ENCODE data around the gene GZMM. TPM values are rescaled to one million over a fixed set of nuclear protein-coding genes. Genes with fewer than 3 reads are reported as not detected.

GZMM gene
- total and polyA plus RNA-seq, 5 donors, result 0.26 to 0.43 (median 0.32) TPM; not detected in 2

DNA sequence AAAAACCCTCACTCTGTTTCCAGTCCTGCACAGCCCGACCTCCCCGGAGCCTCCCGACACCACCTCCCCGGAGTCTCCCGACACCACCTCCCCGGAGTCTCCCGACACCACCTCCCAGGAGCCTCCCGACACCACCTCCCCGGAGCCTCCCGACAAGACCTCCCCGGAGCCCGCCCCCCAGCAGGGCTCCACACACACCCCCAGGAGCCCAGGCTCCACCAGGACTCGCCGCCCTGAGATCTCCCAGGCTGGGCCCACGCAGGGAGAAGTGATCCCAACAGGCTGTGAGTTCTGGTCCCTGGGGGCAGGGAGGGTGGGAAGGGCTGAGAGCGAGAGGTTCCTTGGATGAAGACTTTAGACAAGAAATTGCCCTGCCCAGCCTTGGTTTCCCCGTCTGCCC, 42.2 kb upstream of the GZMM start:
- H3K27me3 ChIP-seq (ENCODE audit: control insufficient read depth, insufficient read depth), result no peaks in the 10 kb centered on the region
- no peak overlapping the region for H3K27ac ChIP-seq (ENCODE audit: low read length)
- H3K4me1 ChIP-seq (ENCODE audit: control insufficient read depth, insufficient read depth, low read length), result no peaks in the 10 kb centered on the region
- intact Hi-C loops (cut with DNase I), result no loop called here
- DNase-seq, result peak in 2 of 3 donors; percentile 37 to 54
- no peaks in the 10 kb centered on the region for H3K9me3 ChIP-seq (ENCODE audit: control insufficient read depth, low read length)
- H3K4me3 ChIP-seq (ENCODE audit: low read length), result no peak overlapping the region
- 84% methylated on average over 17 of the region's 17 CpGs for WGBS
- no peak for ATAC-seq

- DNase-seq (peak in 2 of 3 donors; percentile 46 to 58), ATAC-seq (no peak)
- no peaks in the 10 kb centered on the region for H3K9me3 ChIP-seq (ENCODE audit: control insufficient read depth, low read length)
- intact Hi-C loops (cut with DNase I), result no loop called here
- H3K27me3 ChIP-seq (ENCODE audit: control insufficient read depth, insufficient read depth), result no peaks in the 10 kb centered on the region
- 89% methylated on average over 14 of the region's 14 CpGs for WGBS
- no peaks in the 10 kb centered on the region for H3K4me1 ChIP-seq (ENCODE audit: control insufficient read depth, insufficient read depth, low read length)
- H3K27ac ChIP-seq (ENCODE audit: low read length), result no peak overlapping the region
- H3K4me3 ChIP-seq (ENCODE audit: low read length), result no peak overlapping the region
Measured at GRCh38 chr19:504616-505015, 39.2 kb upstream of the GZMM start.

DNA sequence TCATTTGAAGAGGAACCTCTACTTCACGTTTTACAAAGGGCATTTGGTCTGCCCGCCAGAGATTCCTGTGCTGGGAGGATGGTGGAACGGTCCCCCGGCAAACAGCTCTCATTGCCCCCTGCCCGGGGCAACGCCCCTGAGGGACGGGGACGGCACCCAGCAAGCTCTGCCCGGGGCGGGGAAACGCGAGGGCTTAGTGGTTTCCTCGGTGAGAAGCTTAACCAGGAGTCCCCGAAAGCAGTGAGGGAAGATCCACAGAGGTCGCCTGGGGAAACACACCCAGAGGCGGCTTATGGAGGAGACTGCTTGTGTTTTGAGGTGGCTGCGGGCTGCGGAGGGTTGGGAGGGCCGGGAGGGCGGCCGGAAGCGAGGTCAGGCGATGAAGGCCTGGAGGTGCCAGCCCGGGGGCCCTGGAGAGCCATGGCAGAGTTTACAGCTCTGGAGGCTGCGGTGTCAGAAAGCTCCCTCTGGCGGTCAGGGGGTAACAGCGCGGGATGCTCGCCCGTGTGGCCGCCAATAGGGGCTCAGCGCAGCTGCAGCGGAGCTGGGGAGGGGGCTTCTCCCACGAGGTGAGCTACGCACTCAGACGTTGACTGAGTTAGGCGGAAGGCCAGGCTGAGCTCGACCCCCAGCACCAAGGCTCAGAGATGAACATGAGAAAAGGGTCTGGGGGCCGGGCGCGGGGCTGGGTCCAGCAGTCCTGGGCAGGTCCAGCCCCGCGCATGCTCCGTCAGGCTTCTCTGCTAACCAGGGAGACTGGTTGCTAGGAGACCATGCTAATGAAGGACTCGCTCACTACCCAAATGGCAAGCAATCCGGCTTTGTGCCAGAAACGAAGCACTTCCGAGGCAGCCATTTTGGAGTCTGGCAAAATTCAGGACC, 37.2 kb upstream of the GZMM start:
- peak overlapping the region; percentile 84 for H3K27ac ChIP-seq (ENCODE audit: low read length)
- DNase-seq, result peak; percentile 98 to 99 (median 99)
- 4% methylated on average over 48 of the region's 48 CpGs for WGBS
- peak; percentile 91 to 94 for ATAC-seq
- H3K4me1 ChIP-seq (ENCODE audit: control insufficient read depth, insufficient read depth, low read length), result no peaks in the 10 kb centered on the region
- peak overlapping the region; percentile 57 for H3K4me3 ChIP-seq (ENCODE audit: low read length)
- no peaks in the 10 kb centered on the region for H3K27me3 ChIP-seq (ENCODE audit: control insufficient read depth, insufficient read depth)
- intact Hi-C loops (cut with DNase I), result no loop called here
- H3K9me3 ChIP-seq (ENCODE audit: control insufficient read depth, low read length), result no peaks in the 10 kb centered on the region

DNA sequence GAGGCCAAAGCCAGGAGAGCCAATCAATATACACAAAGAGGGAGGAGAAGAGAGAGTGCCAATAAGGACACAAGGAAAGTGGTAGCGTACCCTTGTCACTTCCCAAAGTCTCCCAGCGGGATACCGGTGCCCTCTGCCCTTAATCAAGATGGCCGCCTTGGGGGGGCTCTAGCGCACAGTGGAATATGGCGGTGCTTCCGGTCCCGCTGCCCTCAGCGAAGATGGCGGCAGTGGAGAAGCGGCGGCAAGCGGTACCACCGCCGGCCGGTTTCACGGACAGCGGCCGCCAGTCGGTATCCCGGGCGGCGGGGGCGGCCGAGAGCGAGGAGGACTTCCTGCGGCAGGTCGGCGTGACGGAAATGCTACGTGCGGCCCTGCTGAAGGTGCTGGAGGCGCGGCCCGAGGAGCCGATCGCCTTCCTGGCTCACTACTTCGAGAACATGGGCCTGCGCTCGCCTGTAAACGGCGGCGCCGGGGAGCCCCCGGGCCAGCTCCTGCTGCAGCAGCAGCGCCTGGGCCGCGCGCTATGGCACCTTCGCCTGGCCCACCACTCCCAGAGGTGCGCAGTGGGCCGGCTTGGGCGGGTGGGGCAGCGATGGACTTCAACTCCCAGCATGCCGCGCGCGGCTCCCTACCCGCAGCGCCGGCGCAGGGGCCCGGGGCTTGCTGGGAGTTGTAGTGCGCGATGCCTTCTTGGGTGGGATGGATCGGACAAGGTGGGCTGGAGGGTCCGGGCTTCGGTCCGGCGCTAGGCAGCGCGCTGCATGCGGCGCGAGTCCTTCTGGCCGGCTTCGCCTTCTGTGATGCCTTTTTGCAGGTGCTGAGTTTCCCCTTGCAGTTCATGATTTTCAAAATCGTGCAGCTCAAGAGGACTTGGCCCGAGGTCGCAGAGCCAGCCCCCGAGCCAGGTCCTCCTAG, 36.3 kb upstream of the GZMM start, which contains the start of gene TPGS1:
TSS of gene TPGS1 (plus strand) at position 212 of the 918 bp plus-strand sequence. CDS start at position 222, 10 bp downstream.
- Histone ChIP-seq H3K27me3 (ENCODE audit: control insufficient read depth, insufficient read depth) (no peaks in the 10 kb centered on the region), H3K4me1 (ENCODE audit: control insufficient read depth, insufficient read depth, low read length) (no peaks in the 10 kb centered on the region), H3K4me3 (ENCODE audit: low read length) (peak within 1 kb of the TSS; percentile 57), H3K27ac (ENCODE audit: low read length) (peak within 1 kb of the TSS; percentile 84), H3K9me3 (ENCODE audit: control insufficient read depth, low read length) (no peaks in the 10 kb centered on the region)
- peak; percentile 79 to 97 (median 96) for DNase-seq
- peak; percentile 92 to 94 for ATAC-seq
- intact Hi-C loops (cut with DNase I), result no loop called here
- WGBS, result under 1% methylated on average over 81 of the region's 81 CpGs

DNA sequence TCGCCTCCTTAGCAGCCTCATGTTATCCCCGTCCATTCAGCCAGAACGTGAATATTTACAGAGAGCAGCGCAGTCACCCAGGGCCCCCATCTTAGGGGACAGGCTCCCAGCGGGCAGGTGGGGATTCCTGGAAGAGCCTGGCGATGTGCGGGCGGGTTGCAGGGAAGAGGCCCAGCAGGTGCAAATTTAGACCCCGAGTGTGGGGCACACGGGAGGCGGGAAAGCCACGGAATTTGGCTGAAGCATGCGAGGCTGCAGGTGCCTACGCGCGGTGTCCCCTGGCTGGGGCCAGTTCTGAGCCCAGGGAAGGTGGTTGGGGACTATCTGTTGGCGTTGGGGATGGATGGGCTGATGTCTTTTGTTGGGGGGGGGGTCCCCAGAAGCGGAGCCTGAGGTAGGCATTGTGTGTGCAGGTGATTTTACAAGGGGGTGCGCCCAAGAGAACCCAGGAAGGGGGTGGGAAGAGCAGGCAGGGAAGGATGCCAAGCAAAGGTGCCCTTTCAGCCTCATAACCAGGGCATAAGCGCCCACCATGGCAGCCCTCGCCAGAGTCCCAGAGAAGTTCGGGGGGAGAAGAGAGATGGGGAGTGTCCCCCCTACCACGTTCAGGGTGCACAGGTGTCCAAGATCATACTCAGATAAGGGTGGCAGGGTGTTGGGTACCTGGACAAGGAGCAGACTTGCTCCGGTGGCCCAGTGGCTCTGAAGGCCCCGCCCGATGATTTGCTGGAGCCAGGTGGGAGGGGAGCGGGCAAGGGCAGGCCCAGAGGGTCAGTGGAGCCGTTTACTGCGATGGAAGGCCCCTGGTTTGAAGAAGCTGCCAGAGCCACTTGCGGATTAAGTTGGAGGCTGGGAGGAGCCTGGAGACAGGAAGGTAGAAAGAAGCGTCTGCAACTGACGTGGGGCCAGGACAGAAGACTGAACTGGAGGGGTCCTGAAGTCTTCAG, 35.4 kb upstream of the GZMM start:
- DNase-seq, result peak in 1 of 3 donors; percentile 50
- Histone ChIP-seq H3K27ac (ENCODE audit: low read length) (no peak overlapping the region), H3K4me3 (ENCODE audit: low read length) (peak overlapping the region; percentile 57), H3K9me3 (ENCODE audit: control insufficient read depth, low read length) (no peaks in the 10 kb centered on the region), H3K4me1 (ENCODE audit: control insufficient read depth, insufficient read depth, low read length) (no peaks in the 10 kb centered on the region), H3K27me3 (ENCODE audit: control insufficient read depth, insufficient read depth) (no peaks in the 10 kb centered on the region)
- ATAC-seq, result no peak
- intact Hi-C loops (cut with DNase I), result no loop called here
- WGBS, result 61% methylated on average over 32 of the region's 32 CpGs

- DNase-seq, result peak; percentile 84 to 90 (median 85)
- WGBS, result 23% methylated on average over 21 of the region's 21 CpGs
- ATAC-seq, result peak in 1 of 2 donors; percentile 10
- intact Hi-C loops (cut with DNase I), result no loop called here
- H3K9me3 ChIP-seq (ENCODE audit: control insufficient read depth, low read length), result no peaks in the 10 kb centered on the region
- no peaks in the 10 kb centered on the region for H3K27me3 ChIP-seq (ENCODE audit: control insufficient read depth, insufficient read depth)
- no peaks in the 10 kb centered on the region for H3K4me1 ChIP-seq (ENCODE audit: control insufficient read depth, insufficient read depth, low read length)
- no peak overlapping the region for H3K4me3 ChIP-seq (ENCODE audit: low read length)
- peak overlapping the region; percentile 14 for H3K27ac ChIP-seq (ENCODE audit: low read length)
Measured at GRCh38 chr19:510606-511100, 33.2 kb upstream of the GZMM start.

GRCh38 chr19:511101-511851, 32.6 kb upstream of the GZMM start:
- WGBS, result 58% methylated on average over 30 of the region's 30 CpGs
- no peaks in the 10 kb centered on the region for H3K9me3 ChIP-seq (ENCODE audit: control insufficient read depth, low read length)
- H3K4me1 ChIP-seq (ENCODE audit: control insufficient read depth, insufficient read depth, low read length), result no peaks in the 10 kb centered on the region
- H3K27ac ChIP-seq (ENCODE audit: low read length), result peak overlapping the region; percentile 14
- H3K27me3 ChIP-seq (ENCODE audit: control insufficient read depth, insufficient read depth), result no peaks in the 10 kb centered on the region
- DNase-seq, result peak in 2 of 3 donors; percentile 72 to 75
- intact Hi-C loops (cut with DNase I), result no loop called here
- no peak overlapping the region for H3K4me3 ChIP-seq (ENCODE audit: low read length)
- peak in 1 of 2 donors; percentile 9 for ATAC-seq

GRCh38 chr19:512547-513365, 31.1 kb upstream of the GZMM start:
- intact Hi-C loops (cut with DNase I), result no loop called here
- Histone ChIP-seq H3K27ac (ENCODE audit: low read length) (no peak overlapping the region), H3K4me3 (ENCODE audit: low read length) (no peak overlapping the region), H3K27me3 (ENCODE audit: control insufficient read depth, insufficient read depth) (no peaks in the 10 kb centered on the region), H3K4me1 (ENCODE audit: control insufficient read depth, insufficient read depth, low read length) (no peaks in the 10 kb centered on the region), H3K9me3 (ENCODE audit: control insufficient read depth, low read length) (no peaks in the 10 kb centered on the region)
- DNase-seq (peak; percentile 21 to 63 (median 62)), ATAC-seq (no peak)
- 33% methylated on average over 62 of the region's 62 CpGs for WGBS

All from right cardiac atrium (tissue), 5 donors.